Stimulated activated CD4-positive, alpha-beta T cell treated with anti-CD3 and anti-CD28 coated beads, Interleukin-15, amount 100 ng/mL, for 48 hours (primary cell): Measurements from ENCODE around the gene PSMA7.
A peak's percentile ranks its signal among the peaks of the same experiment; 100 is the strongest.

Source experiments
- DNase-seq, 2 donors: peaks; one replicate each; pipeline ENCODE4 v3.0.0-alpha.2; 2020; ENCODE audit warnings: low read depth in 2 of 2

Gene PSMA7

DNA sequence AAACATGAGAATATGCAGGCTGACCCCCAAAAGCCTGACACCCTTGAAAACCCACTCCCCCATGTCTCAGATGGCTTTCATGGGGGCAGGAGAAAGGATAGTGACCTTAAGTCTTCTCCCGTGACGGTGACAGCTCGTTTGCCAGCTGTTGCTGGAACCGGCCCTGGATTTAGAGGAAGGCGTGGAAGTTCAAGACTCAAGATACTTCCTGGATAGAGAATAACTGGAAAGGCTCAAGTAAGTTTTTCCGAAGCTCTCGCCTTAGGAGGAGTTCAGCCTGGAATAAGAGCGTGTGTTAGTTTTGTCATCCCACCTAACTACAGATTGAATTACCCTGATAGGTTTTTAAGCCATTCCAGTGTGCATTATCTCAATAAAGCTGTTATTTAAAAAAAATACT is 28.1 kb upstream of the PSMA7 start:
- DNase-seq, result no peak

DNA sequence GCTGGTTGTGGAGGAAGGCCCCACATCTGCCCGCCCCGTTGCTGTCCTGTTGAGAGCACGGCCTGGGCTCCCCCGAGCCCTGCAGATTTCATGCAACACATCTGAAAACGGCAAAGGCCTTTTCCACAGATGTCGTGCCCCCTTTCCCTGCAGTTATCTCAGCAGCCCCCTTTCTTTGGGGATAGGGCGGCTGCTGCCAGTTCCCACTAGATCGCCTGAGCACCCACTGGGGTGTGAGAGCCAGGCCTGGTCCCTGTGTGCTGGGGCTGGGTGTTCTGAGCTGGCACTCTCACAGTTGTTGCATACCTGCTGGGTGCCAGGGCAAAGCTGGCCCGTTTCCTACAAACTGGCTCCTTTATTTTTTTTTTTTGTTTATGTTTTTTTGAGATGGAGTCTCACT is 27.3 kb upstream of the PSMA7 start:
- no peak for DNase-seq

DNA sequence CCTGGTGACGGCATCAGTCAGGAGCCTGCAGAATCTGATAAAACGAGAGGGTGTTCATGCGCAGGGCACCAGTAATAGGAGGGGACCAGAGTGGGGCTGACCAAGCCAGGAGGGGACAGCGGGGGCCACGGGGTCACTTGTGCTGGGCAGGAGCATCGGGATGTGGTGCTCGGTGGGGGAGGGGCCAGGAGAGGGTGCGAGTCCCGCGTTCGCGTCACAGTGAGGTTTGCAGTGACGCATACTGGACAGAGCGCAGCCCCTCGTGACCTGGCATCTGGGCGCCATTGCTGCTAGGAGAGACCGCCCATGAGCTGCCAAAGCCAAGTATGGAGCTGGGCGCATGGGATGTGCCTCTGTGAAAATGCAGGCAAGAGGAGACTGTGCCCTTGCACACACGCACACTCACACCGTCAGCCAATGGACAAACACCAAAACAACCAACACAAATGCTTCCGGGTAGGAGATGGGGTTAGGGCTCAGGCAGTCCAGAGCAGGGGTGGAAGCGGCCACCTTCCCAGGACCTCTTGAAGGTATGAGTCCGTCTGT is 25.8 kb upstream of the PSMA7 start:
- no peak for DNase-seq

DNA sequence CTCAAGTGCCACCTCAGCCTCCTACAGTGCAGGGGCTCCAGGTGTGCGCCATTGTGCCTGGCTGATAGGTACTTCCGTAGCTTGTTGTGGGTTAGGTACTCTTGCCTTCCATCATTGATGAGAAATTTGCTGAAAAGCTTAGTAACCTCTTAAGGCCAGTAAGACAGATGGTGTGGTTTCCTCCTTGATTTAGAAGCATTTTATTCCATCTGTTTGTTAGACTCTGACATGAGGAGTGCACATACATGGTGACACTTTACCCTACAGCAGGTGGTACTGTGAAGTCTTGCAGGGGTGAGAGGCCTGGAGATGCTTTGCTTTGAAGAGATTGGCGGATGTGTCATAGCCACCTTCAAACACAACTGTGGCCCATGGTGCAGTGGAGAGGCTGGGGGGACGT is 24.9 kb upstream of the PSMA7 start:
- DNase-seq, result no peak

DNA sequence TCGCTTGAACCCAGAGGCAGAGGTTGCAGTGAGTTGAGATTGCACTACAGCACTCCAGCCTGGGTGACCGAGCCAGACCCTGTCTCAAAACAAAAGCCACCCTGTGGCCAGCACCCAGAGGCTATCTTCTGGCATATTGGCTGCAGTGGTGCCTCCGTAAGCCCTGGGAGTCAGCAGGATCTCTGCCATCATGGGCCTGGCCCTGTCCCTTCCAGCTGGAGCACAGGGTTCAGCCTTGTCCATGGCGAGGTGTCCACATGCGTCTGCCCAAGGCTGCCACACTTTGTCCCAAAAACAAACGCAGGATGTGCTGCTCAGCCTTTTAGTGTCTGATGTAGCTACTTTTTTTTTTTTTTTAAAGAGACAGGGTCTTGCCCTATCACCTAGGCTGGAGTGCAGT is 24.3 kb upstream of the PSMA7 start:
- DNase-seq, result no peak

DNA sequence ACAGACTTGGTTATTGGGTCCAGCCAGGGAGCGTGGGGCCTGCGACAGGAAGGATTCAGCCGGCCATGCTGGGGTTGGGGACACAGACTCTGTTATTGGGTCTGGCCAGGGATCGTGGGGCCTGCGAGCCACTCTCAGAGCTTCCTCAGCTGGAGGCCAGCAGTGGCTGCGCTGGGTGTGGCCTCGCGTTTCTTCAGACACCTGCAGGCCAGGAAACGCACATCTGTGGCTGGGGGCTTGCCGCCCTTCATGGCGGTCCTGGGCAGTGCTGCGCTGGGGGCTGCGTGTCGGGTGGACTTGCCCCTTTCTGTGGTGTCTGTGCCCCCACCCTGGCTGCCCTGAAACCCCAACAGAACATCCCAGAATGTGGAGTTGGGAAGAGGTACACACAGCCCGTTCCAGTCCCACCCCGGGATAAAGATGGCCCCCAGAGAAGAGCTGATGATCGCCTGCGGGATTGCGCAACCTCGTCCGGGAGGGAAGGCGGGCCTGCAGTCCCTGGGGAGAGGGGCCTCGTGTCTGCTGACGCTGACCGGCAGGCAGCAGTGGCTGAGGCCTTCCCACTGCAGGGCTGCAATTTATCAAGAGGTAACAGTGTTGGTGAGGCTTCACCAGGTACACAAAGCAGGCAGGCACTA is 22.7 kb upstream of the PSMA7 start:
- no peak for DNase-seq

DNA sequence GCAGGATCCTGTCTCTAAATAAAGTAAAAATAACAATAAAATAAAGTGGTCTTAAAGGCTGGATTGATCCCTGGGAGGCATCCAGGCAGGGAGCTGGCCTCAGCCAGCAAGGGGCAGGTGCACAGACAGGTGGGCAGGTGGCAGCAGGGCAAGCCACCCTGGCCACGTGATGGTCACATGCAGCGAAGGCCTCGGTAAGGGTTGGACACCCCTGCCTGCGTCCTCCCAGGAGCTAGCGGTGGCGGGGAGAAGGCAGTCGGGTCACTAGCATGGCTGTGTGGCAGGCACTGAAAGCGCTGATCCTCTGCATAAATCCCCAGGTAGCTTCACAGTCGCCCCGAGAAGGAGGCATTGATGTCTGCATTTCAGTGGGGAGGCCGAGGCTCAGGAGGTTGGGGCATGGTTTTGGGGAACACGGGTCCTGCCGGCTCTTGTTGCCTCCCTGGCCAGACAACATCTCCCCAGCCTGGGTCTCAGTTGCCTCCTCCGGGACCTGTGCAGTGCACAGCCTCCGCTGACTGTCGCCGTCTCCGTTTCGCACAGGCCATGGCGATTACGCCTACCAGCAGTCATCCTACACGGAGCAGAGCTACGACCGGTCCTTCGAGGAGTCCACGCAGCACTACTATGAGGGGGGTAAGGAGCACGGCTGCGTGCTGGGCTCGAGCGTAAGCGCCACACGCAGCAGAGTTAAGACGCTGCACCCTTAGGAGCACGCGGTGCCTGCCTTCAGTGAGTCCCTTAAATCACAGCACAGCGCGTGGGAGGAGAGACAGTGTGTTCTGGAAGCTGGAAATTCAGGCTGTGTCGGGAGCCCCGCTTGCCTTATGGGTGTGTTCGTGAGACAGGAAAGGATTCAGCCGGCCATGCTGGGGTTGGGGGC is 21.9 kb upstream of the PSMA7 start:
- no peak for DNase-seq

DNA sequence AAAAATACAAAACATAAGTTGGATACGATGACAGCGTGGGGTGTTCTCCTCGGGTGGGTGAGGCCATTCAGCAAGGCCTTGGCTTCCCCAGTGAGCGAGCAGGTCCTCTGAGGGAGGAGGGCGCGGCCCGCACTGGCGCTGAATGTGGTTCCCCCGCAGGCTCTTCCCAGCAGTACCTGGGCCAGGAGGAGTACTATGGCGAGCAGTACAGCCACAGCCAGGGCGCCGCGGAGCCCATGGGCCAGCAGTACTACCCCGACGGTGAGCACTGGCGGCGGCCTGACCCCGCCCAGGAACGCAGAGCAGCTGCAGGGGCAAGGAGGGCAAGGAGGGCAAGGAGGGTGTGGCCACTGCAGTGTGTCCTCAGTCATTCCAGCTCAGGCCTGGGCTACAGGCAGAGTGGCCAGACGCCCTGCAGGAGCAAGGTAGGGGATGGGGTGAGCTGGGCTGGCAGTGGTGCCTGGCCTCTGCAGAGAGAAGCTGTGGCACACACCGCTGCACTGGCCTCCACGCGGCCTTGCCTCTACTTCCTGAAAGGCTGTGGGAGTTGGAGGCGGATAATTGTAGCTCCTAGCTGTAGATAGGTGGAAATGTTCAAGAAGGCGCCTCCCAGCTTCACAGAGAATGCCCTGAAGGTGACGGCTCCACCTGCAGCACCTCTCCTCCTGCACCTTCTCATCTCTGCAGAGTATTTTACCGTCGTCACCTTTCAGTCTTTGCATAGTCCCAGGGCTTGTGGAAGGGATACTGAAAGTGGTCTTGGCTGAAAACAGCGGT is 21.0 kb upstream of the PSMA7 start:
- no peak for DNase-seq

DNA sequence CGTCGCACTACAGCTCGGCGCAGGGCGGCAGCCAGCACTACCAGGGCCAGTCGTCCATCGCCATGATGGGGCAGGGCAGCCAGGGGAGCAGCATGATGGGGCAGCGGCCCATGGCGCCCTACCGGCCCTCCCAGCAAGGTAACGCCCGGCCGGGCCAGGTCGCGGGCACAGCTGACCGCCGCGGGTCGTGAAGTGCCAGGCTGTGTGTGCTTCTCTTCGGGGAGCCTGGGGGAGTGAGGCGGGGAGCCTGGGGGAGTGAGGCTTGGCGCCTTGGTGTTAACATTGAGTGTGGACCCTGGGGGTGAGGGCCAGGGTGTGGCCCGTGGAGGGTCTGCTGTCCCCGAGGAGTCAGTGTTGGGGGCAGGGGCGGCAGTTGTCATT is 20.3 kb upstream of the PSMA7 start:
- no peak for DNase-seq

DNA sequence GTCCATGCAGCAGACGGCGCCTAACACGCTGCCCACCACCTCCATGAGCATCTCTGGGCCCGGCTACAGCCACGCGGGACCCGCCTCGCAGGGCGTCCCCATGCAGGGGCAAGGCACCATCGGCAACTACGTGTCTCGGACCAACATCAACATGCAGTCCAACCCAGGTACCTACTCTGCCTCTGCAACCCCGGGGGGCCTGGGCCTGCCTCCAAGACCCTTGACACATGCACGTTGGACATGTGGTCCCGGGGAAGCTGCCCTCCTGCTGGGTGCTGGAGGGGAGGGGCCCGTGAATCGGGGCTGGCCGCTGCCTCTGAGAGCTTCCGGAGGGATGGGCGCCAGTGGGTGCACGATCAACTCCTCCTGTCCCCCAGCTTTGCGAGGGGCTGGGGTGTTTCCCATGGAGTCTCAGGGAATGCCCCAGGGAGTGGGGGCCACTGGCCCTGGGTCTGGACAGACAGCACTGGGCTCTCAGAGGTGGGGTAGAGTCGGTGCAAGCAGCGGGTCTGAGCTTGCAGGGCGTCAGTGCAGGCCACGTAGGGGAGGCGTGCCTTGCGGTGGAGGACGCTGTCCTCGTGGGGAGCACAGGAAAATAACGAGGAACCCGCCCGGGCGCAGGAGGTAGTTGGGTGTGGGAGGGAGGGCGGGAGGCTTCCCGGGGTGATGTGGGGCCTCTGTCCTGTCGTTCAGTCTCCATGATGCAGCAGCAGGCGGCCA is 19.7 kb upstream of the PSMA7 start:
- no peak for DNase-seq

DNA sequence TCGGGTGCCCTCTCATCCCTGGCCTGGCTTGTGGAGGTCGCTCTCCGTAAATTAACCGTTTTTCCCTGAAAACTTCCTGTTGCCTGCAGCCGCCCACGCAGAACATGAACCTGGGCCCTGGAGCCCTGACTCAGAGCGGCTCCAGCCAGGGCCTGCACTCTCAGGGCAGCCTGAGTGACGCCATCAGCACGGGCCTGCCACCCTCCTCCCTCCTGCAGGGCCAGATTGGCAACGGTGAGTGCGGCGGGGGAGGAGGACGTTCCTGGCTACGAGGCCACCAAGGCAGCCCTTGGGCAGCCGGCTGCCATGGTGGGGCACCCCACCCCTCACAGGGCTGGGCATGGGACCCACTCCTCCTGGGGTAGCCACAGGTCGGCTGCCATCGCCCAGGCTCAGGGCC is 18.2 kb upstream of the PSMA7 start:
- DNase-seq, result no peak

DNA sequence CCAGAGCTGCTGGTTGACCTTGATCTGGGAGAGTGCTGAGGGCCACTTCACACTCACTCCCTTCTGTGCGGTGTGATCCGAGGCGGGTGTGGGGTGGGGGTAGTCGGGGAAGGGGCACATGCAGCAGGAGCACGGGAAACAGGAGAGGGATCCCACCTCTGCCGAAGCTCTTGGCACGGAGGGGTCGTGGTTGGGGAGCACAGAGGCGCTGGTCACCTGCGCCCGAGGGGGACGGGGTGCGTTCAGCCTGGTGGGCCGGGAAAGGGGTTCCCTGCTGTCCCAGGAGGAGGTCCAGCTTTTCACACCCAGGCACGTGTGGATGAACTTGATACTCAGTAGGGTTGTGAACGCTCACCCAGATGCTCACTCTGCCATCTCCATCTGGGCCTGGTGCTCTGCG is 17.7 kb upstream of the PSMA7 start:
- no peak for DNase-seq

DNA sequence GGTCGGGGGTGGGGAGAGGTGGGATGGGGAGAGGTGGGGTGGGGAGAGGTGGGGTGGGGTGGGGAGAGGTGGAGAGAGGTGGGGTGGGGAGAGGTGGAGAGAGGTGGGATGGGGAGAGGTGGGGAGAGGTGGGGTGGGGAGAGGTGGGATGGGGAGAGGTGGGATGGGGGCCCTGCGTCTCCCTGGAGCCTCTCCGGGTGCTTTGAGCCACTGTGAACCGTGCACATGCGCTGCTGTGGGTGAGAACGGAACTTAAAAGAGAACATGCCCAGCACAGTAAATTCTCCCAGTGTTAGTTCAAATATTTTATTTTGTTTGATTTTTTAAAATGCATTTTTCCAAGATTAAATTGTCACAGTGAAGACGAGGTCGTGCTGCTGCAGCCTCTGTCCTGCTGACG is 17.1 kb upstream of the PSMA7 start:
- no peak for DNase-seq

DNA sequence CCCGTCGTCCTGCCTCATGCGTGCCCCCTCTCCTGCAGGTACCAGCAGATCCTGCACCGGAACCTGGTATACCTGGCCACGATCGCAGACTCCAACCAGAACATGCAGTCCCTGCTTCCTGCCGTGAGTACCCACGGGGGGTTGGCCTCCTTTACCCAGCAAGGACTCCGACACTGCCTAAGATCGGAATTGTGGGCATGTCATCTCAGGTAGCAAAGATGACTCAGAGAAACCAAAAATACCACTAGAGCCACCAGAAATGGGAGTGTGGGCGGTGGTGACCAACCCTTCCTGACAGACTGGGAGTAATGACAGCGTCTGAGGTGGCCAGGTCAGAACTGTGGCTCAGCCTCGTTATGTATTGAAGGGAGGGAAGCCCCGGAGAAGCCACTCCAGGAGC is 16.6 kb upstream of the PSMA7 start:
- DNase-seq, result peak; percentile 61 to 70

DNA sequence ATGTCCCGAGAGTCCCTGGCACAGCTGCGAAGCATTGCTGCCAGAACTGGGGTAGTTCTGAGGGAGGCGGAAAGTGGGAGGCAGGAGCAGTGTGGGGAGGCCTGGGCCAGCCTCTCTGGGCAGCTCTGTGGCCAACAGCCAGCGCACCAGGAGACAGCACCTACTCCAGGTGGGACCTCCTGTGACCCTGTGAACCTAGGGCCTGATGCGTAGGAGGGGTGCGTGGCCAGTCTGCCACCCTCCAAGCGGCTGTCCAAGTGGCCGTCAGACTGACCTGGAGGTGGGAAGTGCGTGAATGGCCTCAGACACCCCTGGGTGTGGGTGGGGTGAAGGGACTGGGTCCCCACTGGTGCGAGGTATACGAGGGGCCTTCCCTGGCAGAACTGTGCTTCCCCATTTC is 15.9 kb upstream of the PSMA7 start:
- DNase-seq, result no peak

DNA sequence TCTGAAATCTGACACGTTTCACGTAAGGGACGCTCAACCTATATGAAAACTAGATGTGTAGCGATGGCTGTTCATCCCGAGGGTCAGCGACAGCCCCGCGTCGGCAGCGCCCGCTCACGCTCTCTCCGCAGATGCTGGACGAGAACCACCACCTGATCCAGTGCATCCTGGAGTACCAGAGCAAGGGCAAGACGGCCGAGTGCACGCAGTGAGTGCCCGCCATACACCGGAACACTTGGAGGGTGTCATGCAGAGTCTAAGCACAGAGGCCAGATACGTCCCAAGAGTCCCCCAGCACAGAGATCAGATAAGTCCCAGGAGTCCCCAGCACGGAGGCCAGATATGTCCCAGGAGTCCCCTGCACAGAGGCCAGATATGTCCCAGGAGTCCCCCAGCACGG is 15.3 kb upstream of the PSMA7 start:
- no peak for DNase-seq

DNA sequence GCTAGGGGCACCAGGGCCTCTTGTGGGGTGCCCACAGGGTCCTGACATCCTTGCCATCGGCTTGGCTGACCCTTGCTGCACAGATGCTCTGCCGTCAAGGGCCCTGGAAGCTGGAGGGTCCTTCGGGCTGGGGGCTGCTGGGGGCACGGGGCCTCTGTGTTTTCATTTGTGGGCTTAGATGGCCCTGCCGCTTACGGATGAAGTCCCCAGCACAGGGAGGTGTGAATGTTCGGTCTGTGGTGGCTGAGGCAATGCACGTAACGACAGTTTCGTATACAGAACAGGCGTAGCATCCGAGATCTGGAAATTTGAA is 14.8 kb upstream of the PSMA7 start:
- DNase-seq, result no peak

DNA sequence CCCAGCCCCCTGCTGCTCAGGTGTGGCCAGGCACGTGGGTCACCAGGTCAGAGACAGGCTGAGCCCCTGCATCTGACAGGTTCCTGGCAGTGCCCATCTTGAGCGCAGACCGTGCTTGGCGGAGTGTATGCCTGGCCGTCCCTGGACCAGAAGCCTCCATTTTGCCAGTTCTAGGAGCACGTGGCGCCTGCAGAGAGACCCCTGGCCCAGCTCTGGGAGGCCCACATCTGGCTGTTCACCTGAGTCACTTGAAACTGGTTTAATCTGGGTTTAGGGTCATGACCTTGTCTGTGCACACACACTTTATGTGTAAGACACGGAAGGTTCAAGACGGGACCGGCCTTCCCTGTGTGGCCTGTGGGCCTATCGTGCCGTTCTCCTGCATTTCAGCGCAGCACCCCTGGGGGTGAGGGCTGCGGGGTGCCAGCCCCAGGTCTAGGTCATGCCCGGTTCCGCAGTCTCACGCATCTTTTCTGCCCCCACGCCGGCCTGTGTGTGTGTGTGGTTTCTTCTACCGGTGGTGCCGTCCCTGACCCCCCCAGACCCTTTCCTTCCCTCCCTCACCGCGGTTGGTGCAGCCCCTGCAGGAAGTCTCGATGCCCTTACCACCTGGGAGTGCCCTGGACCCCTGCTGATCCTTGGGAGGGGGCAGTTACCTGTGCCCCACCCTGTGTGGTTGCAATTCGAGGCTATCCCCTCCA is 14.3 kb upstream of the PSMA7 start:
- no peak for DNase-seq

DNA sequence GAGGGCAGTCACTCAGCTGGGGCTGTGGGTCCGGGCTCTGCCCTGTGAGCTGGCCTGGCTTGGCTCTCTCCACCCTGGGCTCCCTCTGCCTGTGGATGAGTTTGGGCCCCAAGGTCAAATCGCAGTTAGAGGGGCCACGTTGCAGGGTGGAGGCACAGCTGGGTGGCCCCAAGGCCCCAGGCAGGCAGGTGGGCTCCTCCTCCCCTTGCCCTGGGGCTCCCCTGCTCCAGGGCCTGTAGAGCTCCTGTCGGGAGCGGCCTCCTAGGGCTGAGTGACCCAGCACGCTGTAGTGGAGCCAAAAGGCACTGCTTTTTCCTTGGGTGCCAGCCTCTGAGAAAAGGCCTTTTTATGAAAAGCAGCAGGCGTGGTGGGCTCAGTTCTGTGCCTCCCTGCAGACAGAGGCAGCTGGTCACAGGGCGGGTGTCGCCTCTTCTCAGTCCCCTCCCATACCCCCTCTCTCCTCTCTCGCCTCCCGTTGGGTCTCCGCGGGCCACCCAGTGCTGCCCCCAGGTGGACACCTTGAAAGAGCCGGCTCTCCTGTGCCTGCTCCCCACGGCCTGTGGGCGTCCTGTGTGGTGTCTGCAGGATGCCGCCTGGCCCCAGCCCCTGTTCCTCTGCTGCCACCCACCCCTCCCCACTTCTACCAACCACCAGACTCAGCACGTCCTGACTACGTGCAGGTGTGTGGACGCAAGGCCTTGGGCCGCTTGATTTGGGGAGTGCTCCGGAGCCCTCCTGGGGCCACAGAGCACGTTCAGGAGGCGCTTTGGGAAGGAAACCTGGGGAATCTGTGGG is 13.6 kb upstream of the PSMA7 start:
- DNase-seq, result peak; percentile 52 to 67

DNA sequence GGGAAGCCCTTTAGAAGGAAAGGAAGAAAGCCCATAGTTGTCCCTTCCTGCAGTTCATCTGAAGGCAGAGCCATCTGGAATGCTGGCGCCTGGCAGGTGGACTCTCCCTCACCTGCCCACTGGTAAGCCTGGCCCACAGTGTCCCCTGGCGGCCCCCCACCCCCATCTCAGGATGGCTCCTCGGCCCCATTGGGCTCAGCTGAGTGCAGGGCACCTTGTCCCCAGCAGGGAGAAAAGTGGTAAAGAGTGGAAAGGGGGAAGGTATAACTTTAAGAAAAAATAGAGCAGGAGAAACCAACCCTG is 13.0 kb upstream of the PSMA7 start:
- DNase-seq, result no peak
